ENCODE data around the gene NGEF.

NGEF gene

GRCh38 chr2:232897598-232898408 is 115.3 kb downstream of the NGEF start:
- DNase-seq (ENCODE audit: low spot score), result no peak

GRCh38 chr2:232896720-232897597 is 116.1 kb downstream of the NGEF start:
- DNase-seq (ENCODE audit: low spot score), result no peak

- DNase-seq (ENCODE audit: low spot score), result no peak
Measured at GRCh38 chr2:232896111-232896510, 116.9 kb downstream of the NGEF start.

DNA sequence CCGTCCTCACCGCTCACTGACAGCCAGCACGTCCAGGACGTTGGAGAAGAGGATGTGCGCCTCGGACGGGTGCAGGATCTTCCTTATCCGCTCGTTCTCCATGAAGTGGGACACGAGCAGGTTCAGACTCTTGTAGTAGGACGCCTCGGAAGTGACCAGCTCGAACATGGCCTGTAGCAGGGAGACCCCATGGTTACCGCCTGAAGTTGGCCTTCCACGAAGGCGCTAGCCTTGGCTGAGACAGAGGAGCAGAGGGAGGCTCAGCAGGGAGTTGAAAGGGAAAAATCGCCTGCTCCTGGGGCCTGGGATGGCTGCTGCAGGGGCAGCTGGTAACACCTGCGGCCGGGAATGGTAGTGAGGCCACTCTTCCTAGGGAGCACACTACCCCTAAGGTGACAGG is 118.3 kb downstream of the NGEF start:
- no peak for DNase-seq (ENCODE audit: low spot score)

GRCh38 chr2:232894251-232894650 is 118.8 kb downstream of the NGEF start:
- DNase-seq (ENCODE audit: low spot score), result no peak

DNA sequence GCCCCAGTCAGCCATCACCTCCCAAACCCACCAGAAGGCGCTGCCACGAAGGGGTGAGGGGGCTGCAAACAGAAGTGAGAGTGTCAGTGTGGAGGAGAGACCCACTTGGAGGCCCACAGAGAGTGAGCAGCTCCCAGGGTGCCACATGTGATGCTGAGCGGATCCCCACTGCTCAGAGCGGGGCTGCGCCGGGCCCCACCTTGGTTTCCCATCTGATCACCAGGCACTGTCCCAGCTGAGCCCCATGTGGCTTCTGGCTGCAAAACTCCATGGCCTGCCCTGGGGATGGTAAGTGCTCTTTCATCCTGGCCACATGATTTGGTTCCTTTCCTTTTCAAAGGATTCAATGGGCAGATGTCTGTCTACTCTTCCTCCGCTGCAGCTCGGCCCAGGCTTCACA is 119.2 kb downstream of the NGEF start:
- no peak for DNase-seq (ENCODE audit: low spot score)

DNA sequence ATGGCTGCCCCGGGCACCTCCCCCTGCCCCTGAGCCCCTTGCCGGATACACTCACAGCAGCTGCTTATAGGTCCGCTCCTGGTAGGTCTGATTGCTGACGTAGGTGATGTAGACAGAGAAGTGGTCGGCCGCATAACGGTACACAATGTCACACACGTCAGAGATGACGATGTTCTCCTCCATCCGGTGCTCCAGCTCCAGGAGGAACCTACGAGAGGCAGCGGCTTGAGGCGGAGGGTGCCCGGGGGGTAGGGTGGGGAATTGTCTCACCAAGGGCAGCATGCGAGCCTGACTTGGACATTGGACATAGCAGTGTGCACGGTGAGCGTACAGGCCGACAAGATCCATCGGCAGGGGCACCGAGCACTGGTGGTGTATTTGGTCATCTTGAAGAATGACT is 120.2 kb downstream of the NGEF start:
- no peak for DNase-seq (ENCODE audit: low spot score)

GRCh38 chr2:232892221-232892620 is 120.8 kb downstream of the NGEF start:
- DNase-seq (ENCODE audit: low spot score), result no peak

- DNase-seq (ENCODE audit: low spot score), result no peak
Measured at GRCh38 chr2:232891621-232892071, 121.4 kb downstream of the NGEF start.

DNA sequence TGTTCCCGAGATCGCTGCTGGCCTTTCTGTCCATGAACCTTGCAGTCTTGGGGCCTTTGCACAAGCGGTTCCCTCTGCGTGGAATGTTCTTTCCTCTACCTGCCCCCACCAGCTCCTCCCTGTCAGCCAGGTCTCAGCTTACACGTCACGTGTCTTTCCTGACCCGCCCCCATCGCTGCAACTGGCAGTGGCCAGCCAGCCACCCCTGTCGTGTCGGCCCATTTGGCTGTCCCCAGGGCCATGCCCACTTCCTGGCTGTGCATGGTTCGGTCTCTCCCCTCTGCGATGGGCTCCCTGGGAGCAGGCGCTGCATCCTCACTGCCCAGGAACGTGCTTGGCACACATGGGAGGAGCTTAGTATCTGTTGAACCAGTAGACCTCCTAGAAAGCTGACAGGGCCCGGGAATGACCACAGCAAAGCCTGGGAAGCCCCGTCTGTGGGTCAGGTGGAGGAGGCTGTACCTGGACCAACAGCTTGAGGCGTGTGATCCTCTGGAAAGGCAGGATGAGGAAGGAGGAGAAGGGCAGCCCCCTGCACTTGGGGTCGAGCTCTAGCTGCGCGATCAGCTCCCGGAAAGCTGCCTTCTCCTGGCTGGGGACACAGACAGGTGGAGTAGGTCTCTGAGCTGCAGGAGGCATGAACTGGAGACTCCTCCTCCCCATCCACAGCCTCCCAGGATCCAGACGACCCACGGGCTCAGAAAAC is 122.0 kb downstream of the NGEF start:
- DNase-seq (ENCODE audit: low spot score), result no peak

GRCh38 chr2:232890536-232890895 is 122.5 kb downstream of the NGEF start:
- no peak for DNase-seq (ENCODE audit: low spot score)

DNA sequence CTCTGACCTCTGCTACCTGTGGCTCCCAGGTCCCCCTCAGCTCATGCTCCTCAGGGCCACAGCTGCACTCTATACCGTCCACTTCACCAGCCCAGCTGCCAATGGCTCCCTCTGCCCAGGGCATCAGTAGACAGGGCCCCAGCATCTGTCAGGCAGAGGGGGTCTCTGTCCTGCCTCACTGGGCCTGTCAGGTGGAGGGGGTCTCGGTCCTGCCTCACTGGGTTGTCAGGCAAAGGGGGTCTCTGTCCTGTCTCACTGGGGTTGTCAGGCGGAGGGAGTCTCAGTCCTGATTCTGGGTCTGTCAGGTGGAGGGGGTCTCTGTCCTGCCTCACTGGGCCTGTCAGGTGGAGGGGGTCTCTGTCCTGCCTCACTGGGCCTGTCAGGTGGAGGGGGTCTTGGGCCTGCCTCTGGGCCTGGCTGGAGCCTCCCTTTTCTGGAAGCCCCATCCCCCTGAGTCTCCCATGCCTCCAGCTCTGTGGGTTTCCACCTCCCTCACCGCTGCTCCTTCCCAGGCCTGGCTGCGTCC is 123.1 kb downstream of the NGEF start:
- no peak for DNase-seq (ENCODE audit: low spot score)

- DNase-seq (ENCODE audit: low spot score), result no peak
Measured at GRCh38 chr2:232888839-232889529, 124.1 kb downstream of the NGEF start.

DNA sequence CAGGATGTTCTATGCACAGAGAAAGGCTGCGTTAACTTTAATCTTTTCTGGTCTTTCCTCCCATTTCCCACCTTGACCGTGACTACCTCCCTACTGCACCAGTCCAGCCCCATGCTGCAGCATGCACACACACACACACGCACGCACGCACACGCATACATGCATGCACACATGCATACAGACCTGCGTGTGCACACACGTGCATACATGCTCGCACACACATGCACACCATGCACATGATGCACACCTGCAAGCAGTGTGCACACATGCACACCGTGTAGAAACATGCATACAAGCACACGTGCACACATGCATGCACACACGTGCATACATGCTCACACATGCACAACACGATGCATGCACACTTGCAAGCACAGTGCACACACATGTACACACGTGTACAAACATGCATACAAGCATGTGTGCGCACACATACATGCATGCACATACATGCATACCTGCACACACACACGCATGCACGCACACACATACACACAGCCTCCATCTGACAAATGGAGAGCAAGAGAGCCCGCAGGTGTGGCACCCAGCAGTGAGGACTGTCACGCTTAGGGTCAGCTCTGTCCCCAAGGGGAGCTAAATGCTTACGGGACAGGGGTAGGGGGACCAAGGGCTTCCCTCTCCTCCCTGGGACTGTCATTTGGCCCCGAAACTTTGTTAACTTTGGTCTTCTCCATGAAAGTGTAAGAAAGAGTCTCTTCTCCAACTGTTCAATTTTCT is 124.8 kb downstream of the NGEF start:
- DNase-seq (ENCODE audit: low spot score), result no peak

GRCh38 chr2:232887171-232887850 is 125.7 kb downstream of the NGEF start:
- no peak for DNase-seq (ENCODE audit: low spot score)

DNA sequence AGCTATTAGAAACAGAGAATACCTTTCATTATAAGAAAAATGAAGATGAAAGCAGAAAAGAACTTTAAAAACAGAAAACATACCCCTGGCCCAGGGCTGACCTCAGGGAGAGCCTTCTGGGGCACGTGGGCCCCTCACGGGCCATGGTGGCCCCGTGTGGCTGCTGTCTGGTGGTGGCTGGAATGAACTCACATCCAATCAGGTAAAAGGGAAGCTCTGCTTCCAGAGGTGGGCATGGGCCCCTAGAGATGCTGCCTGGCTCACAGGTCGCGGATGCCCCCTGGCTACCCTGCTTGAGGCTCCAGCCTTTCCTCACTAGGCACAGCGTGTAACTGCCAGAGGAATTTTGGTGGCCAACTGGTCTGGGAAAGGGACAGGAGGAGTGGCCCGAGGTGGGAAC is 126.4 kb downstream of the NGEF start:
- no peak for DNase-seq (ENCODE audit: low spot score)

DNA sequence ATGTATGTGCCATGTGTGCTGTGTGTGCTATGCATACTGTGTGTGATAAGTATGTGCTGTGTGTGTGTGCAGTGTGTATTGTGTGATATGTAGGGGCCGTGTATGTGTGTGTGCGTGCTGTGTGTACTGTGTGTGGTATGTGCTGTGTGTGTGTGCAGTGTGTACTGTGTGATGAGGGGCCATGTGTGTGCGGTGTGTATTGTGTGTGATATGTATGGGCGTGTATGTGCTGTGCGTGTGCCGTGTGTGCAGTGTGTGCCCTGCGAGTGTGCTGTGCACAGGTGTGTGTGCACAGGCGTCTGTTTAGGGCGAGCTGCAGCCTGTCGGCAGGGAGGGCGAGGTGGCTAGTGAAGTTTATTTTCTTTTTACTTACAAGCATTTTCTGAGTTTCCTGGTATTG is 126.9 kb downstream of the NGEF start:
- no peak for DNase-seq (ENCODE audit: low spot score)

DNA sequence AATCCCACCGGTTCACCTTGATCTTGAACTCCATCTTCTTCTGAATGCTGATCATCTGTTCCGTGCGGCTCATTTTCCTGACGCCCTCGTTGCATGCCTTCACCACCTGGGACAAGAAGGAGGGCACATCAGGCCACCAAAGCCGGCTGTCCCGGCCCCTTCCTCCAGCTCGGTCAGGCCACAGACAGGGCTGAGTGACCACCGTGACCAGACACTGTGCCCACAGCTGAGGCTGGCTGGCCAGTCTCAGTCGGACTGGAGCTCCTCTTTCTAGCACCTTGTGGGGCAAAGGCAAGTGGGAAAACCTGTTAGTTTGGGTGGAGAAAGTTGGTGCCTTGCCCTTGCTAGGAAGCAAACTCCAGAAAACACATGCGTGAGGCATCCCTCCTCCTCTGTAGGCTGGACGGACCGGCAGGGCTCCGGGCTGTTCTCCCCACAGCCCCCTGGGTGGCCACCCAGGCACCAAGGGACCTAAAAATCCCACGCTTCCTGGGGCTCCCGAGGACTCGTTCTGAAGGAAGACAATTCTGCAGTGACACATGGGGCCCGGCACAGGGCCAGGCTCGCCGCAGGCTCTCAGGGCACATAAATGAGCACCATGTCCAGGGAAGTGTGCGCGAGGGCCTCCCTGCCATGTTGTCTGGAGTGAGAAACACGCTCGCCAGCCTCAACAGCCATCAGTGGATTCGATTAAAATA is 127.6 kb downstream of the NGEF start:
- no peak for DNase-seq (ENCODE audit: low spot score)

DNA sequence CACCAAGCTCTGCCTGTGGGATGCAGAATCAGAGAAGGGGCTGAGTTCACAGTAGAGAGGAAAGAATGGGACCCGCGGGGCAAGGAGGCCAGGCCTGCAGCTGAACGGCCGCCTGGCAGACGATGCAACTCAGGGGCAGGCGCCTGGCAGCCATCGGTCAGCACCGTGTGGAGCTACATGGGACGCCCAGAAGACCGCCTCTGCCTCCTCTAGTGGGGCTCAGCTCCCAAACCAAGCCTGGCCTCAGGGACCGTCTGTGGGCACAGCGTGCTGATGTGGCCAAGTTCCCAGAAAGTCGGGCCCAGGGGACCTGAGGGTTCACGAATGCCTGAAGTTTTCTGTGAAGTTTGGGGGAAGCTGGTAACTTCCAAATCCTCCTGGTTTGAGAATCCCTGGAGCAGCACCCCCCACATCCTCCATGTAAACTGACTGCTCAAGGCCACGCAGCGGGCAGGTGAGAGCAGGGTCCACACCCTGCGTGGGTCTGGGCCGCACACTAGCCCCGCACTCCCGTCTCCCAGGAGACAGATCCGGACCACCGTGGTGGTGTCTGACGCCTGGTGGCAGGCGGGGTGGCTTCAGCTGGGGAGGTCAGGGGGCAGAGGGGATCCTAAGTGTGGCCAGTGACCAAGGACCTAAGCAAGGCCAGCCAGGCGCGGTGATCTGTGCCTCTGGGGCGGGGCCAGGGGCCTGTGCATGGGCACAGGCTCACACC is 128.3 kb downstream of the NGEF start:
- DNase-seq (ENCODE audit: low spot score), result no peak
